Iris pigment epithelial cell (primary cell): Measurements from ENCODE around the gene SVBP.

Experiments used
- DNase-seq: peaks from one replicate; pipeline ENCODE4 v3.0.0-alpha.2; 2011; ENCODE audit warnings: low read depth

Gene SVBP

DNA sequence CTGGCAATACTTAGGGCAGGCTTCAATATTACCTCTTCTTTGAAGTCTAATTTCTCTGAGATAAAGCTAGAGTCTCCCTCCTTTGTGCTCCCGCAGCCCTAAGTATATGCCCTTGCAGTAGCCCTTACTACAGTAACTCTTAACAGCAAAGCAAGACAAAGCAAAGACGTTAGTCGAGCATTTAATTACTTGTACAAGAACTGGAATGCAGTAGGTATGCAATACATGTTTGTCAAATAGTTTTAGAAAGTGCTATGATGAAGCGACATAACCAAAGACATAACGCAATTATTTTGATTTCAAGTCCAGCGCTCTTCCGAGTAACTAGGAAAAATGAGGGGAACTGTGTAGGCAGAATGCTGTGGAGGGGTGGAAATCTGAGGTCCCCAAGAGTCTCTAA is 51.9 kb downstream of the SVBP start:
- peak; percentile 38 for DNase-seq

DNA sequence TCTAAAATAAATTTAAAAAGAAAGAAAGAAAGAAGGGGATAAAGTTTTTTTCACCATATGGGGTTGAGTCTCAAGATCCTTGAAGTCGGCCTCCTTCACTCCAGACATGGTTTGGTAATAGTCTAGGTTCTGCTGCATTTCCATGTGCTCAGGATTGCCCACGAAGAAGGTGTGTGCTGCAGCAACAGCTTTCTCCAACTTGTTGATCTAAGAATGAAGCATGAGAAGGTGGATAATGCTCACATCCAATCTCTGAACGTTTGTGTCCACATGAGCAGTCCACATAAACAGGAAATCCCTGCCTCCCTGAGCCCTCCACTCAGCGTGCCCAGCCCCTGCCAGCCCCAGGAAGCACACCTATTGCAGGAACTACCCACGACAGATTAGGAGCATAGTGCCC is 54.9 kb downstream of the SVBP start:
- no peak for DNase-seq

DNA sequence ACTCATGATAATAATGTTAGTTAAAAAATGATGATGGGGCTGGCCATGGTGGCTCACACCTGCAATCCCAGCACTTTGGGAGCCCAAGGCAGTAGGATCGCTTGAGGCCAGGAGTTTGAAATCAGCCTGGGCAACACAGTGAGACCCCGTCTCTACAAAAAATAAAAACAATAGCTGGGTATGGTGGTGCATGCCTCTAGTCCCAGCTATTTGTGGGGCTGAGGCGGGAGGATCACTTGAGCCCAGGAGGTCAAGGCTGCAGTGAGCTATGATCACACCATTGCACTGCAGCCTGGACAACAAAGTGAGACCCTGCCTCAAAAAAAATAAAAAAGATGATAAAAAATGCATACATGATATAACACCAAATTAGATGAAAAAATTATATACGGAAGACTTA is 55.6 kb downstream of the SVBP start:
- no peak for DNase-seq

DNA sequence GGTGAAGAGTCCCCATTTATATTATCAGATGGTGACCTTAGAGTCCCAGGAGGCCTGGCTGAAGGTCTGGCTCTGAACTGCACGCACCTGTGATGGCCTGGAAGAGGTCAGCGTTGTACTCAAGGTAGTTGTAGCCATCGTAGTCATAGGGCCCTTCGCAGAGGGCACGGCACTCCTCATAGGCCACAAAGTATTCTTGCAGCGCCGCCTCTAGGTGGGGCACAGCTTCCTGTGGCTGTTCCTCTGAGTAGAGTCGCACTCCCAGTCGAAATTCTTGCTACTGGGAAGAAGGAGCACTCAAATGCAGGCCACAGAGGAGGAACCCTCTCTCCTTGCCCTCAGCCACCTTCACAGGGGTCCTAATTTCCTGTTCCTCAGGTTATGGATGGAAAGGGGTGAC is 58.1 kb downstream of the SVBP start:
- DNase-seq: no peak

DNA sequence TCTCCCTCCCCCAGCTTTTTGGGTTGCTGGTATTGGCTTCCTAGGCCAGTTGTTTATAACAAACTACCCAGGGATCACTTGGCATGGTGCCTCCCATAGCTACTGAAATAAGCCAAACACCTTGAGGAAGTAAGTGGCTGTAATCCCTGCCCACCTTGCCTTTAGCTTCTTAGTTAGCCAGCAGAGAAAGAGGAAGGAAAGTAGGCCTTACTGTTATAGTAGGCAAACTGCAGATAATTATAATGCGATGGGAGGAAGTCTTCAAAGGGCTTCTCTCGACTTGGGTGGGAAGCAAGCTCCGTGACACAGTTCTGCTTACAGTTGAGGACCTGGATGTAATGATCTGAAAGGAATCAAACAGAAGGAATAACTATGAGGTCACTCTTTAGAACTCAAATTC is 58.6 kb downstream of the SVBP start:
- DNase-seq: no peak

DNA sequence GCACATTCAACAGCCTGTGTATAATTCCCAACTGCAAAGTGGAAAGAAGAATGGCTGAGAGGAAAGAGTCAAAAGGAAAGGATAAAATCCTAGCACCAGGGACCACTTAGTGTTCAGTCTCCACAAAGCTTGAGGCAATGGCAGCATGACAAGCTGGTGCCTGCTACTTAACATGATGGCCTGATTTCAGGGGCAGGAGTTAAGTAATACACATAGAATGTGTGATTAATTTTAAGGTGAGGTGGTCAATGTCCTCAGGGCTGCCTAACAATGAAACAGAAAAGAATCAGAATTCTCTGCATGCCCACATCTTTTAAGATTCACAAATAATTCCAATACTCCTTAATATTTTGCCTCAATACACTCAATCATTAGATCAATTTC is 59.3 kb downstream of the SVBP start:
- no peak for DNase-seq
